ENCODE results near the gene SLC9A2. TPM values are rescaled to one million over a fixed set of nuclear protein-coding genes. Genes with fewer than 3 reads are reported as not detected.

Gene SLC9A2
- total and polyA plus RNA-seq, 11 donors: 0.03 to 0.46 (median 0.13) TPM; not detected in 2

- ATAC-seq (no peak), DNase-seq (no peak)
- no peaks in the 10 kb centered on the region for H3K36me3 ChIP-seq
- H3K27me3 ChIP-seq: no peaks in the 10 kb centered on the region
- H3K4me1 ChIP-seq: peaks cover 0 to 32% (median 0%) of the 10 kb centered on the region in 12 donors
- TF ChIP-seq POLR2A (IDR thresholded peaks at IDR 0.05): no peak
- no peak for TF ChIP-seq CTCF (IDR thresholded peaks at IDR 0.05)
- intact Hi-C loops (cut with DNase I): loop anchor here in 1 of 10 donors (2.0 kb wide), 1 partner anchor 48 kb away; no protein-coding TSS in a partner anchor
- H3K9me3 ChIP-seq: no peaks in the 10 kb centered on the region
- no peak overlapping the region for H3K27ac ChIP-seq
- no peak overlapping the region for H3K4me3 ChIP-seq
These were observed 139.1 kb downstream of the SLC9A2 start for GRCh38 chr2:102758439-102758838.

Other genes starting within 250 kb of the SLC9A2 start
- gene IL18RAP, start 196.4 kb upstream of the SLC9A2 start, total RNA-seq: 1 to 10 TPM in 2 of 9 donors, under 1 TPM in 7; 0.13 to 2.2 (median 0.41) TPM
- under 1 TPM; 0.39 to 0.42 TPM for gene IL18RAP, start 196.4 kb upstream of the SLC9A2 start, polyA plus RNA-seq
- not detected for gene SLC9A4, start 146.3 kb upstream of the SLC9A2 start, total RNA-seq
- gene SLC9A4, start 146.3 kb upstream of the SLC9A2 start, polyA plus RNA-seq: not detected
- gene TMEM182, start 142.5 kb downstream of the SLC9A2 start, total RNA-seq: 100 to 1,000 TPM in 7 of 9 donors, 10 to 100 TPM in 2; 68.7 to 179 (median 149) TPM
- 10 to 100 TPM in 1 of 2 donors, 1 to 10 TPM in 1; 7.5 to 42.1 TPM for gene TMEM182, start 142.5 kb downstream of the SLC9A2 start, polyA plus RNA-seq